Heart right ventricle (tissue), 16 donors: ENCODE results near the gene SPTSSA. TPM values are rescaled to one million over a fixed set of nuclear protein-coding genes. Genes with fewer than 3 reads are reported as not detected.
"Not testable (repeated sequence)": the region's sequence is repeated elsewhere in the genome, so short reads cannot be mapped to it uniquely, and the experiment has no call there.

Experiments
- ATAC-seq, 8 donors: fragments of 200-7000 bp; cut with Tn5 transposase; one replicate each; pipeline ENCODE4 v1.9.1; 2020; ENCODE audit warnings: mild to moderate bottlenecking in 8 of 8, moderate library complexity in 8 of 8, moderate number of reproducible peaks in 1 of 8
- DNase-seq, 2 donors: peaks; one replicate each; pipeline ENCODE4 v3.0.0-alpha.2; 2020
- H3K27ac ChIP-seq, 10 donors: fragments of 200-600 bp; sonication (generic) in 2 of 10; one replicate each; pipeline versions ENCODE4 v1.5.0 to v1.8.0; 2020 to 2022; ENCODE audit warnings: mild to moderate bottlenecking in 3 of 10
- H3K27me3 ChIP-seq, 7 donors: fragments of 200-600 bp; one replicate each; pipeline ENCODE4 v1.8.0; 2021 to 2022; ENCODE audit warnings: mild to moderate bottlenecking in 2 of 7
- H3K36me3 ChIP-seq, 9 donors: fragments of 200-600 bp; sonication (generic) in 1 of 9; one replicate each; pipeline versions ENCODE4 v1.5.0 to v1.8.0; 2020 to 2022; ENCODE audit warnings: mild to moderate bottlenecking in 2 of 9
- H3K4me1 ChIP-seq, 9 donors: fragments of 200-600 bp; sonication (generic) in 1 of 9; one replicate each; pipeline versions ENCODE4 v1.5.0 to v1.8.0; 2020 to 2022; ENCODE audit warnings: mild to moderate bottlenecking in 4 of 9
- H3K4me3 ChIP-seq, 10 donors: fragments of 200-600 bp; sonication (generic) in 2 of 10; one replicate each; pipeline versions ENCODE4 v1.5.0 to v1.8.0; 2020 to 2022; ENCODE audit warnings: mild to moderate bottlenecking in 7 of 10, moderate library complexity in 2 of 10
- H3K9me3 ChIP-seq, 11 donors: fragments of 200-600 bp in 10 of 11; sonication (generic) in 2 of 11; one replicate each; pipeline versions ENCODE4 v1.5.0 to v1.8.0; 2013 to 2022; ENCODE audit warnings: mild to moderate bottlenecking in 2 of 11, control low read depth in 1 of 11, moderate library complexity in 1 of 11
- WGBS, 2 donors: extraction: QIAGEN DNeasy Blood & Tissue Kit; methylation state at CpG; one replicate each; pipeline ENCODE4 v1.1.7; 2013; ENCODE audit warnings: inconsistent platforms in 1 of 2; 5-methylcytosine and 5-hydroxymethylcytosine counted together
- intact Hi-C, 10 donors: fragments of 100-400 bp; cut with DNase I; formaldehyde crosslinking; loops; one replicate each; pipeline versions ENCODE4 v1.11.1 to v1.14.2; 2022
- polyA plus RNA-seq, 2 donors: library from polyadenylated mRNA; stranded (reverse); fragments of 200-250 nt; gene quantifications; one replicate each; pipeline ENCODE4 v1.2.3, GENCODE V29; 2013
- total RNA-seq, 10 donors: library from RNA; stranded (reverse); fragmentation: NEBNext Ultra II Directional in 3 of 10; extraction: Animal tissue kit (Norgen Biotek cat#: 25700) in 3 of 10; gene quantifications; one replicate each; pipeline versions ENCODE4 v1.2.1 to v1.2.4, GENCODE V29; 2021 to 2023
- TF ChIP-seq, protein P1 (sequence below), 9 donors: fragments of 200-600 bp; sonication (generic) in 2 of 9; IDR thresholded peaks; one replicate each; pipeline versions ENCODE4 v1.5.0 to v1.8.0; 2021 to 2022; ENCODE audit warnings: antibody characterized with exemption in 9 of 9, mild to moderate bottlenecking in 5 of 9, moderate library complexity in 1 of 9
- donor health status: Arrhythmogenic right ventricular cardiomyopathy.
- donor health status: ischemic (EF 13 %, LVEDD 7.1; RV severe dilation, severe dysfunction).
- donor health status: healthy with polysubstance abuse.
- donor health status: DM: no; HTN: yes; CAD: no.
- donor health status: DM: no; HTN: no; CAD: no.
- donor health status: ischemic (EF 25% LVEDD 6.9; RV normal size, moderate dysfunction).
- donor health status: ischemic (EF 25% LVEDD 5.7; RV mildly dilated, moderate dysfunction).
- donor health status: healthy.
- donor health status: DM: yes; HTN: yes; CAD: no.
- donor health status: Ischemic cardiomyopathy.
- donor health status: ischemic (EF 35%, LVEDD 5.7; RV mildly dilated, moderate dysfunction).
- donor health status: nonischemic (EF 11% LVEDD 7.7; RV severe dilation, severe dysfunction).
- donor health status: DM: yes; HTN: yes; CAD: no.
- donor health status: PGD.
- donor health status: ischemic (EF 29% LVEDD 5.4; RV normal size, mild dysfunction).
- donor health status: nonischemic (EF 23%, LVEDD 6.1; RV moderate dilation, normal function).

The SPTSSA gene
- total and polyA plus RNA-seq, 12 donors, result 9.7 to 30.7 (median 12.8) TPM

DNA sequence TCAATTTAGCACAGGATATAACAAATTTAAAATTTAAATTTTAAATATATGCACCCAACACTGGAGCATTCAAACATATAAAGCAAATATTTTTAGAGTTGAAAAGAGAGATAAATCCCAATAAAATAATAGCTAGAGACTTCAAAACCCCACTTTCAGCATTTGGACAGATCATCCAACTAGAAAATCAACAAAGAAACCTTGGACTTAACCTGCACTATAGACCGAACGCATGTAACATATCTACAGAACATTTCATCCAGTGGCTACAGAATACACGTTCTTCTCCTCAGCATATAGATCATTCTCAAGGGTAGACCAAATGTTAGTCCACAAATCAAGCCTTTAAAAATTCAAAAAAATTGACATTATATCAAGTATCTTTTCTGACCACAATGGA lies 64.0 kb downstream of the SPTSSA start:
- ATAC-seq (no peak), DNase-seq (no peak)
- Histone ChIP-seq H3K4me3 (no peak overlapping the region), H3K36me3 (no peaks in the 10 kb centered on the region), H3K9me3 (peaks cover 0 to 11% (median 0%) of the 10 kb centered on the region in 11 donors), H3K27ac (no peak overlapping the region), H3K27me3 (no peaks in the 10 kb centered on the region), H3K4me1 (no peaks in the 10 kb centered on the region)
- TF ChIP-seq, protein P1, sequence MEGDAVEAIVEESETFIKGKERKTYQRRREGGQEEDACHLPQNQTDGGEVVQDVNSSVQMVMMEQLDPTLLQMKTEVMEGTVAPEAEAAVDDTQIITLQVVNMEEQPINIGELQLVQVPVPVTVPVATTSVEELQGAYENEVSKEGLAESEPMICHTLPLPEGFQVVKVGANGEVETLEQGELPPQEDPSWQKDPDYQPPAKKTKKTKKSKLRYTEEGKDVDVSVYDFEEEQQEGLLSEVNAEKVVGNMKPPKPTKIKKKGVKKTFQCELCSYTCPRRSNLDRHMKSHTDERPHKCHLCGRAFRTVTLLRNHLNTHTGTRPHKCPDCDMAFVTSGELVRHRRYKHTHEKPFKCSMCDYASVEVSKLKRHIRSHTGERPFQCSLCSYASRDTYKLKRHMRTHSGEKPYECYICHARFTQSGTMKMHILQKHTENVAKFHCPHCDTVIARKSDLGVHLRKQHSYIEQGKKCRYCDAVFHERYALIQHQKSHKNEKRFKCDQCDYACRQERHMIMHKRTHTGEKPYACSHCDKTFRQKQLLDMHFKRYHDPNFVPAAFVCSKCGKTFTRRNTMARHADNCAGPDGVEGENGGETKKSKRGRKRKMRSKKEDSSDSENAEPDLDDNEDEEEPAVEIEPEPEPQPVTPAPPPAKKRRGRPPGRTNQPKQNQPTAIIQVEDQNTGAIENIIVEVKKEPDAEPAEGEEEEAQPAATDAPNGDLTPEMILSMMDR (IDR thresholded peaks at IDR 0.05), result no peak
- WGBS, 2 donors, result 82% methylated on average over 3 of the region's 3 CpGs
- intact Hi-C loops, result no loop called here

DNA sequence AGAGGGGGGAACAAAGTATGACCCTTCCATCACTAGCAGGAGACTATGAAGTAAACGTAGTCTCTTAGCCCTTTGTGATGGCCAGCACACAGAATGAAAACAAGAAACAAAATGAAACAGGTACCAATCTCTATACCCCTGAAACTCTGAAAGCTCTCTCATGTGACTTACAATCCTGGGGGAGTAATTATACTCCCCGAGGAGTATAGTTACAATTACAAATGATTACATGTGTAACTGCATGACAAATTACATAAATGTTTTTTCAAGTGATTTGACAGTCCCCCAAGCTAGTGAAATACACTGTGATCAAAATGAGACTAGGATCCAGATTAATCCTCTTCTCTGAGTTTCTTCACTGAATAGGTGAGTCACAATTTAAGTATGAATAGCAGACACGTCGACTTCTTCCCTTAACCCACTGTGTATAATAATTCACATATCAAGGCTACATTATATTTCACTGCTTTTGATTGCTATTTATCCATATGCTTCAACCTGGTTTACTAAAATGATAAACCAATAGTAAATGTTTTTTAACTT lies 74.0 kb downstream of the SPTSSA start:
- no peak for ATAC-seq
- Histone ChIP-seq H3K4me1 (no peaks in the 10 kb centered on the region), H3K9me3 (peaks cover 0 to 19% (median 0%) of the 10 kb centered on the region in 11 donors), H3K36me3 (no peaks in the 10 kb centered on the region), H3K27me3 (peaks cover 0 to 10% (median 0%) of the 10 kb centered on the region in 7 donors), H3K27ac (no peak overlapping the region), H3K4me3 (no peak overlapping the region)
- no peak for DNase-seq
- TF ChIP-seq, protein P1 (IDR thresholded peaks at IDR 0.05), result no peak
- intact Hi-C loops, result no loop called here
- WGBS, 2 donors, result 71 to 75% methylated on average over 4 of the region's 4 CpGs

DNA sequence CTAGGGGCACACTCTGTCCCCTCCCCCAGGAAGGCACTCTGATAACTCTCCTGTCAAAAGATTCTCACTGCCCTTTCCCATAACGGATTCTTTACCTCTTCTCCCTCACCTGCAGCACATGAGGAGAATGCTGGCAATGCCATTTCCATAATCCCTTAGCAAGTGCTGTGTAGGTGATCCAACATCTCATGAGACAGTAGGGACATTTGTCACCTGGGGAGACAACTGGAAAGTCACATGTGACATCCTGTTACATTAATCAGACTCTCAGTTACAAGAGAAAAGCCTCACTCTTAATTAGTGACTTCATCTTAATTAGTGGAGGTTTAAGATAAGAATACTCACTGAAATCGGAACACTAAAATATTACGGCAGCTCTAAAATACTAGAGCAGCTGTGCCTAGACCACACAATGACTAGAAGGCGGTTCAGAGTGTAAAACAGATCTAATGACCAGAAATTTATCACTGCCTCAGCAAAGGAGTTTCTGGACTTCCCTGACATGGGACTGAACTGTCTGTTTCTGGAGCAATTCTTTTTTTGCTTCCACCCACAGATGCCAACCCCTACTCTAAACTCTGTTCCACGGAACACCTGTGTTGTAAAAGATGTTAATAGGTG lies 75.1 kb downstream of the SPTSSA start:
- intact Hi-C loops, result no loop called here
- TF ChIP-seq, protein P1 (IDR thresholded peaks at IDR 0.05), result no peak
- H3K27ac ChIP-seq, result no peak overlapping the region
- peaks cover 0 to 10% (median 0%) of the 10 kb centered on the region in 7 donors for H3K27me3 ChIP-seq
- no peaks in the 10 kb centered on the region for H3K36me3 ChIP-seq
- no peak for DNase-seq
- H3K4me1 ChIP-seq, result no peaks in the 10 kb centered on the region
- peaks cover 0 to 19% (median 0%) of the 10 kb centered on the region in 11 donors for H3K9me3 ChIP-seq
- 64 to 78% methylated on average over 5 of the region's 5 CpGs for WGBS, 2 donors
- ATAC-seq, result no peak
- no peak overlapping the region for H3K4me3 ChIP-seq

DNA sequence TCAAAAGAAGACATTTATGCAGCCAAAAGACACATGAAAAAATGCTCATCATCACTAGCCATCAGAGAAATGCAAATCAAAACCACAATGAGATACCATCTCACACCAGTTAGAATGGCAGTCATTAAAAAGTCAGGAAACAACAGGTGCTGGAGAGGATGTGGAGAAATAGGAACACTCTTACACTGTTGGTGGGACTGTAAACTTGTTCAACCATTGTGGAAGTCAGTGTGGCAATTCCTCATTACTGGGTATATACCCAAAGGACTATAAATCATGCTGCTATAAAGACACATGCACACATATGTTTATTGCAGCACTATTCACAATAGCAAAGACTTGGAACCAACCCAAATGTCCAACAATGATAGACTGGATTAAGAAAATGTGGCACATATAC lies 76.2 kb downstream of the SPTSSA start:
- H3K27me3 ChIP-seq, intact Hi-C loops, H3K27ac ChIP-seq, H3K4me3 ChIP-seq, H3K36me3 ChIP-seq, DNase-seq, H3K4me1 ChIP-seq, ATAC-seq: not testable (repeated sequence)
- peaks cover 0 to 12% (median 0%) of the 10 kb centered on the region in 11 donors for H3K9me3 ChIP-seq

DNA sequence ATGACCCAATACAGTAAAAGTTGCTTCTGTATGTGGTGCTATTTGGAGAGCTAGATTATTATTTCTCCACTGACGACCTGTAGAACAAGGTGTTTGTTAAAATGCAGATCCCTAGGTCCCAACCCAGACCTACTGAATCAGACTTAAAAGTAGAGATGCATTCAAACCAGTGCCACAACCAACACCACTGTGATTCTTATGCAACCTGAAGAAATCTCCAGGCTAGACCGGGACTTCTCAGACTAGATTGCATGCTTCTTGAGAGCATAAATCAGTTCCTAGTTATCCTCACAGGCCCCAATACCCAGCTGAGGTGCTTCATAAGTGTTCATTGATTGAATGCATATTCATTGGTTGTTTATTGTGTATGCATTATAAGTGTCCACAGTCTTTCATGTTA lies 78.2 kb downstream of the SPTSSA start:
- ATAC-seq (no peak), DNase-seq (no peak)
- Histone ChIP-seq H3K36me3 (no peaks in the 10 kb centered on the region), H3K9me3 (no peaks in the 10 kb centered on the region), H3K4me3 (no peak overlapping the region), H3K27ac (no peak overlapping the region), H3K4me1 (no peaks in the 10 kb centered on the region), H3K27me3 (peaks cover 0 to 10% (median 0%) of the 10 kb centered on the region in 7 donors)
- intact Hi-C loops, result no loop called here
- TF ChIP-seq, protein P1 (IDR thresholded peaks at IDR 0.05), result no peak
- 59 to 72% methylated on average over 2 of the region's 2 CpGs for WGBS, 2 donors
